ENCODE results near the gene TMIGD2. TPM values are rescaled to one million over a fixed set of nuclear protein-coding genes. Genes with fewer than 3 reads are reported as not detected.
"Not testable (repeated sequence)": the region's sequence is repeated elsewhere in the genome, so short reads cannot be mapped to it uniquely, and the experiment has no call there.

The TMIGD2 gene
- total RNA-seq, 1 experiment from 2014 or later: not detected

DNA sequence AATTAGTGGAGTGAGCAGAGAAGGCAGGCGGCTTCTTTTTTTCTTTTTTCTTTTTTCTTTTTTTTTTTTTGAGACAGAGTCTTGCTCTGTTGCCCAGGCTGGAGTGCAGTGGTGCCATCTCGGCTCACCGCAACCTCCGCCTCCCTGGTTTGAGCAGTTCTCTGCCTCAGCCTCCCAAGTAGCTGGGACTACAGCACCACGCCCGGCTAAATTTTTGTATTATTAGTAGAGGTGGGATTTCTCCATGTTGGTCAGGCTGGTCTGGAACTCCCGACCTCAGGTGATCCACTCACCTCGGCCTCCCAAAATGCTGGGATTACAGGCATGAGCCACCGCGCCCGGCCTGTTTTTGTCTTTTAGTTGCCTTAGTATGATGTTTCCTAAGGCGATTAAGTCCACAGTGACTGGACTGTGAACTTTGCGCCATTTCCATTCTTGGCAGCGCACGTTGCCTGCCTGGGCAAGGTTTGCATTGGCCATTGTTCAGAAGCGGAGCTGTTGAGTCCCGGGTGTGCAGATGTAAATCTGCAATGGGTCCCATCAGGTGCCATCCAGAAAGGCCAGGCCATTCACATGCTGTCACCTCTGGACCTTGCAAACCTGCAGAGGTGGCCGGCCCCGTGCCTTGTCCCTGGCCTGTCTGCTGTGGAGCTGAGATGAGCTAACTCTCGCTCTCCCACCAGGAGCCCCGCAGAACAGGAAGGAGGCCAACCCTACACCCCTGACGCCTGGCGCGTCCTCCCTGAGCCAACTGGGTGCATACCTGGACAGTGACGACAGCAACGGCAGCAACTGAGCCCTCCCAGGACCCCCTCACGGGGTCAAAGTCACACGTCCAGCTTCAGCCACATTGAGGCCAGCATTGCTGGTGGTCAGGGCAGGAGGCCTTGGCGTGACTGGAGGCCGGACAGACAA lies 34.0 kb downstream of the TMIGD2 start:
- DNase-seq (ENCODE audit: low read depth): no peak

GRCh38 chr19:4267101-4267900 lies 34.9 kb downstream of the TMIGD2 start:
- peak; percentile 74 for DNase-seq (ENCODE audit: low read depth)

DNA sequence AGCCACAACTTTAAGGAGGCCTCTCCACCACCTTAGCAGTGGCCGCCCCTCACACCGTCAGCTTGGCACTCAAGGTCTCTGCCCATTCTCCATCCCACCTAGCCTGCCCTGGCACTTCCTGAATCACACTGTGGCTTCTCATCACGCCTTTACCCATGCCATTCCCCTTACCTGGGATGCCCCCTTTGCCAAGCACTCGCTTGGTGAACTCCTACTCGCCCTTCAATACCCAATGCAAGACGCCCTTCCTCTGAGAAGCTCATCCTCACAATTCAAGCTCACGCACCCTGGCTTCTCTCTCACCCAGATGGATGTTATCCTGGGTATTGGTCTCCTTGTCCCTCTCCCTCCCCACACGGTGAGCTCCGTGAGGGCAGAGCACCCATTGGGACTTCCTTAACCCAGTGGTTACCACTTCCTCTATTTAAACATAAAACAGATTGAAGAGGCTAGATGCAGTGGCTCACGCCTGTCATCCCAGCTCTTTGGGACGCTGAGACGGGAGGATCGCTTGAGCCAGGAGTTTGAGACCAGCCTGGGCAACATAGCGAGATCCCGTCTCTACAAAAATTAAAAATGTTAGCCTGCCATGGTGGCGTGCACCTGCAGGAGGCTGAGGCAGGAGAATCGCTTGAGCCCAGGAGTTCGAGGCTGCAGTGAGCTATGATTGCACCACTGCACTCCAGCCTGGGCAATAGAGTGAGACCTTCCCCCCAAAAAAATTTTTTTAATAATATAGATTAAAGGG lies 35.8 kb downstream of the TMIGD2 start:
- no peak for DNase-seq (ENCODE audit: low read depth)

GRCh38 chr19:4264812-4265211 lies 37.4 kb downstream of the TMIGD2 start:
- DNase-seq (ENCODE audit: low read depth): no peak

- DNase-seq (ENCODE audit: low read depth): no peak
These were observed 41.5 kb downstream of the TMIGD2 start for GRCh38 chr19:4260613-4261191.

GRCh38 chr19:4258181-4258580 lies 44.0 kb downstream of the TMIGD2 start:
- DNase-seq (ENCODE audit: low read depth): no peak

DNA sequence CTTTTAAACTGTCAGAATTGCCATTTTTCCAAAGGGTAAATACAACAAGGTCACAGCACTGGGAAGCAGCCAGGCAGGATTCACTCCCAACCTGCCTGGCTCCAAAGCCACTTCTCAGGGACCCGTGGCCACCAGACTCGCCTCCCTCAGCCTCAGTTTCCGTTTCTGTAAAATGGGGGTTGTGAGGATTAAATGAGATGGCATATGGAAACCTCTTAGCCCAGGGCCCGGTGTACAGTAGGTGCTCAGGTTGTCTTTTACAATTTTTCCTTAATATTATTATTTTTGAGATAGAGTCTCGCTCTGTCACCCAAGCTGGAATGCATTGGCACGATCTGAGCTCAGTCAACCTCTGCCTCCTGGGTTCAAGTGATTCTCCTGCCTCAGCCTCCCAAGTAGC lies 45.2 kb downstream of the TMIGD2 start:
- no peak for DNase-seq (ENCODE audit: low read depth)

GRCh38 chr19:4256563-4256962 lies 45.6 kb downstream of the TMIGD2 start:
- no peak for DNase-seq (ENCODE audit: low read depth)

DNA sequence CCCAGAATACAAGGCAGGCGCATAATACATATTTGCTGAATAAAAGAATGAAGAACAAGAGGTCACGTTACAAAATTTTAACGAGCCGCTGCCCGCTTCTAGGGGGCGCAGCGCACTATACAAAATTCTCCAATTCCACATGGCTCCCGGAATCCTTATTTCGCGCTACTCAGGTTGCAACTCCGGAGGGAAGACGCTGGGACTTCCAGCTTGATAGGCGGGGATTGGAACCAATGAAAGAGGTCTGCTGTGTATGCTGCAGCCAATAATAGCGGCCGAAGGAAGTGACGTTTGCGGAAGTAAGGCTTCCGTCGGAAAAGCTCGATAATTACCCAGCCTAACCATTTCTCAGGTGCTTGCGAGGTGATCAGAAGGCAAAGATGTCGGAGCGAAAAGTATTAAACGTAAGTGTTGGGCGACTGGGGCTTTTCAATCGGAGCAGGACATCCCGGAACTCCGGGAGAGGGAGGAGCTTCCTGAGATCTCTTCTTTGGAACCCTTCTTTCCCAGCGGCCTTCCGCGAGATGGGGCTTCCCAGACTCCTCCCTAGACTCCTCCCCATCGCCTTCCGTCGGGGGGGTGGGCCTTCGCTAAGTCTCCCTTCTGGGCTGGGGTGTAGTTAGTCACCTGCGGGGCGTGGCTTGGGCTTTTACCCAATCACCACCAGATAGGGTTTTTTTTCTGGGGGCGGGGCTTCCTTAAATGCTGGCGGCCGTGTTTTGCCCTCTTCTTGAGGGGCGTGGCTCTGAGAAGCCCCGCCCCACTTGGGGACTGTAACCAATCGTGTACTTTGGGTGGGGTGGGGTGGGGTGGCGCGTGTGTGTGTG lies 55.2 kb downstream of the TMIGD2 start, which contains the start of gene YJU2:
Gene YJU2, plus strand, starts transcription at position 314 of the 827 bp plus-strand sequence. Its CDS starts 67 bp downstream, at position 381.
- peak; percentile 99 for DNase-seq (ENCODE audit: low read depth)

GRCh38 chr19:4245938-4246337 lies 56.3 kb downstream of the TMIGD2 start:
- DNase-seq (ENCODE audit: low read depth): not testable (repeated sequence)

Other genes with a start within 250 kb of the TMIGD2 start
- gene ZBTB7A, start 235.5 kb downstream of the TMIGD2 start, total RNA-seq (2014; rRNA removed): 29.5 and 29.7 TPM in 2 replicates
- 178 and 191 TPM in 2 replicates for gene MAP2K2, start 178.3 kb downstream of the TMIGD2 start, total RNA-seq (2014; rRNA removed)
- not detected in 2 replicates for gene CREB3L3, start 148.8 kb downstream of the TMIGD2 start, total RNA-seq (2014; rRNA removed)
- gene SIRT6, start 119.8 kb downstream of the TMIGD2 start, total RNA-seq (2014; rRNA removed): 17.0 and 31.1 TPM in 2 replicates
- 0.13 and 0.17 TPM in 2 replicates for gene ANKRD24, start 119.7 kb downstream of the TMIGD2 start, total RNA-seq (2014; rRNA removed)
- gene EBI3, start 72.9 kb downstream of the TMIGD2 start, total RNA-seq (2014; rRNA removed): 0.11 TPM in 1 of 2 replicates, not detected in the other
- gene YJU2, start 55.3 kb downstream of the TMIGD2 start, total RNA-seq (2014; rRNA removed): 16.8 and 24.2 TPM in 2 replicates
- gene SHD, start 23.1 kb downstream of the TMIGD2 start, total RNA-seq (2014; rRNA removed): 39.4 and 122 TPM in 2 replicates
- gene FSD1, start 2.2 kb upstream of the TMIGD2 start, total RNA-seq (2014; rRNA removed): 11.7 and 13.8 TPM in 2 replicates
- 1.1 and 2.9 TPM in 2 replicates for gene STAP2, start 36.4 kb upstream of the TMIGD2 start, total RNA-seq (2014; rRNA removed)
- gene MPND, start 41.2 kb upstream of the TMIGD2 start, total RNA-seq (2014; rRNA removed): 1.2 and 5.1 TPM in 2 replicates
- gene SH3GL1, start 98.2 kb upstream of the TMIGD2 start, total RNA-seq (2014; rRNA removed): 208 and 261 TPM in 2 replicates
- gene CHAF1A, start 100.3 kb upstream of the TMIGD2 start, total RNA-seq (2014; rRNA removed): 36.5 and 51.9 TPM in 2 replicates
- gene UBXN6, start 155.4 kb upstream of the TMIGD2 start, total RNA-seq (2014; rRNA removed): 71.9 and 85.3 TPM in 2 replicates
- gene HDGFL2, start 169.9 kb upstream of the TMIGD2 start, total RNA-seq (2014; rRNA removed): 65.9 and 67.3 TPM in 2 replicates
- gene PLIN4, start 216.1 kb upstream of the TMIGD2 start, total RNA-seq (2014; rRNA removed): under 0.01 TPM in 1 of 2 replicates, not detected in the other
- gene PLIN5, start 232.8 kb upstream of the TMIGD2 start, total RNA-seq (2014; rRNA removed): 0.06 TPM in 1 of 2 replicates, not detected in the other
- 0.13 TPM in 1 of 2 replicates, not detected in the other for gene LRG1, start 237.6 kb upstream of the TMIGD2 start, total RNA-seq (2014; rRNA removed)